ENCODE results near the gene CEP350.
"Not testable (repeated sequence)": the region's sequence is repeated elsewhere in the genome, so short reads cannot be mapped to it uniquely, and the experiment has no call there.

The CEP350 gene

DNA sequence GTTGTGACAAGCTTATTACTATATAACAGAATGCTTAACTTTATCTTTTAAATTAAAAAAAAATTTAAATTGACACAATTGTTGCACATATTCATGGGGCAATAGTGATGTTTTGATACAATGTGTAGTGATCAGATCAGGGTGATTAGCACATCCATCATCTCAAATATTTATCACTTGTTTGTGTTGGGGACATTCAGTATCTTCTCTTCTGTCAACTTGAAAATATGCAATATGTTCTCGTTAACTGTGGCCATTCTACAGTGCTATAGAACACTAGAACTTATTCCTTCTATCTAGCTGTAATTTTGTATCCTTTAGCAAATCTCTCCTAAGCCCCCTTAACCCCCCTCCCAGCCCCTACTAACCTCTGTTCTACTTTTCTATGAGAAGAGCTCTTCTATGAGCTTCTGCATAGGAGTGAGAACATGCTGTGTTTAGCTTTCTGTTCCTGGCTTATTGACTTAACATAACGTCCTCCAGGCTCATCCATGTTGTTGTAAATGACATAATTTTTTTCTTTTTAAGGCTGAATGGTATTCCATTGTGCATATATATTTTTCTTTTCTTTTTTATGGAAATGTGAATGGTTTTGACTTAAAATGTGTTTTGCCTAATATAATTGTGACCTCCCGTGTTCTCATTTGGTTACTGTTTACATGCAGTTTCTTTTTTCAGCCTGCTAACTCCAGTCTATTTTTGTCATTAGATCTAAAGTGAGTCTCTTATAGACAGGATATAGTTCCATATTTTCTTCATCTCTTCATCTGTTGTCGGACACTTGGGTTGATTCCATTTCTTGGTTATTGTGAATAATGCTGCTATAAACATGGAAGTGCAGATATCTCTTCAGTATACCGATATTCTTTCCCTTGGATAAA lies 23.8 kb downstream of the CEP350 start:
- no peak for DNase-seq (ENCODE audit: low read depth in 2 of 3, low spot score in 2 of 3)

DNA sequence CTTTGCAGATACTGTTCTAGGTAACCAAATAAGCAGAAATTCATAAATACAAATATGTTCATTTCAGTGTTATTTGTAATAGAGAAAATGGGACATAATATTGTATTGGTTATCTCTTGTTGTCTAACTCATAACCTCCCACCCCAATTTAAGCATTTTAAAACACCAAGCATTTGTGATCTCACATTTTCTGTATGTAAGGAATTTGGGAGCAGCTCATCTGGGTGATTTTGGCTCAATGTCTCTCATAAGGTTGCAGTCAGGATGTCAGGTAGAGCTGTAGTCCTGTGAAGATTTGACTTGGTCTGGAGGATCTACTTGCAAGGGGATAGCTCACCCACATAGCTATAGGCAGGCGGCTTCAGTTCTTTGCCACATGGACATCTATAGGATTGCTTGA lies 29.5 kb downstream of the CEP350 start:
- no peak for DNase-seq (ENCODE audit: low read depth in 2 of 3, low spot score in 2 of 3)

DNA sequence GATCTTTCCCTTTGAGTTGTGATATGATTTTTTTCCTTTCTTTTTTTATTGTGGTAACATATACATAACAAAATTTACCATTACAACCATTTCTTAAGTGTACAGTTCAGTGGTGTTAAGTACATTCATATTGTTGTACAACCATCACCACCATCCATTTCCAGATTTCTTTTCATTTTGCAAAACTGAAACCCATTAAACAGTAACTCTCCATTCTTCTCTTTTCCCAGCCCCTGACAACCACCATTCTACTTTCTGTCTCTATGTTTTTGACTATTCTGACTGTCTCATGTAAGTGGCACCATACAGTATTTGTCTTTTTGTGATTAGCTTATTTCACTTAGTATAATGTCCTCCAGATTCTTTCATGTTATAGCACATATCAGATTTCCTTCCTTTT lies 30.3 kb downstream of the CEP350 start:
- DNase-seq (ENCODE audit: low read depth in 2 of 3, low spot score in 2 of 3) = no peak

DNA sequence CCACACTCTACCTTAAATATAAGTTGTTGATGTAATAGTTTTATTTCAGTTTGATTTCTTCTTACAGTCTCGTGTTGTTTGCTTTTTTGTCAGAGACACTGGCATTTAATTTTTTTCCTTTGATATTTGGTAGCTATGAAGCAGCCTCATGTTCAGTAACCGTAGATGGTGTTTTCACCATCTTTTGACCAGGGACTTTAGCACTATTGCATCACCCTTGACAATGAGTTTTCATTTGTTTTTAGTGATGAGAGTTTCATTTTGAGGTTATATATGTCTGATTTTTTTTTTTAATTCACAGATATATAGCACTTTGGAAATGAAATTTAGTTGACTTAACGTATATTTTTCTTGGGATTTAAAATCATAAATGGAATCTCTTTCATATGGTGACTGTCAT lies 36.2 kb downstream of the CEP350 start:
- no peak for DNase-seq (ENCODE audit: low read depth in 2 of 3, low spot score in 2 of 3)

DNA sequence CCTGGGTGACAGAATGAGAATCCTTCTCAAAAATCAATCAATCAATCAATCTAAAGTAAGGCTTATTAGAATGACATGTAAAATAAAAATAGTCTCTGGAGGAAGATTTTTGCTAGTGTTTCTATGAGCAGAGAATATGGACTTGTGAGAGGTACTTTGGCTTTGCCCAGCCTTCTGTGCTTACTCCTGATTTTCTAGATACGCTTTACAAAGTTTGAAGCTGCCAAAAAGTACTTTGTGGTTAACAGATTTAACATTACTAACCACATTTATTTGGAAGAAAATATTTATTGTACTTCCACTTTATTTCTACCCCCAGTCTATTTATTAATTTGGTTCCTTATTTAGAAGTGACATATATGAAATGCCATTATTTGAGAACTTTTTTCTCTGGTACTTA lies 41.0 kb downstream of the CEP350 start:
- DNase-seq (ENCODE audit: low read depth in 2 of 3, low spot score in 2 of 3) = no peak

DNA sequence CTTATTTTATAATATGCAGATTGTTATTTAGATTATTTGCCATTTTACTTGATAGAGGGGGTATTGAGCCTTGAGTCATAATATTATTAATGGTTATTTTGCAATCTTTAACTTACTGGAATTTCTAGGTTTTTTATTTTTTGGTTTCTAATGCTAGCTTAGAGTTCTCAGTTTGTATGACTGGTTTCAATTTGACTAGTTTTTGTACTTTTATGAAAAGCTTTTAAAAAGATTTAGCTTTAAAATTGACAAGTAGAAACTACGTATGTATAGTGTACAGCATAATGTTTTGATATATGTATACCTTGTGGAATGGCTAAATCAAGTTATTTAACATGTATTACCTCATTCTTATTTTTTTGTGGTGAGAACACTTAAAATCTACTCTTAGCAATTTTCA lies 41.5 kb downstream of the CEP350 start:
- no peak for DNase-seq (ENCODE audit: low read depth in 2 of 3, low spot score in 2 of 3)

DNA sequence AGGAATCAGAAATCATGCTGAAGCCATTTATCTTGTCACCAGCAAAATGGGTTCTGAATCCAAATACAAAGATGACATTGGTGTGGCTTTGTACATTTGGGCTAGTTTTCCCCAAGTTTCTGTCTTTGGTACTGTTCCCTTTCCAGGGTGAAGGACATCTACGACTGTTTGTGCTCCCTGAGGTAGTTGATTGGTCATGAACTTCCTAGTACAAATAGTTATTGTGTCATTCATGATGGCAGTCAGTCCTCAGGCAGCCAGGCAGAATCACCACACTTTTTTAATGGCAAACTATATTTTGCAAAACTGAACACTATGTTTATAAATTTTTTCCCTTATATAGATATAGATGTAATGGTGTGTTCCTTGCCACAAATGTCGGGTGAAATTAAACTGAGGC lies 46.0 kb downstream of the CEP350 start:
- DNase-seq (ENCODE audit: low read depth in 2 of 3, low spot score in 2 of 3) = no peak

DNA sequence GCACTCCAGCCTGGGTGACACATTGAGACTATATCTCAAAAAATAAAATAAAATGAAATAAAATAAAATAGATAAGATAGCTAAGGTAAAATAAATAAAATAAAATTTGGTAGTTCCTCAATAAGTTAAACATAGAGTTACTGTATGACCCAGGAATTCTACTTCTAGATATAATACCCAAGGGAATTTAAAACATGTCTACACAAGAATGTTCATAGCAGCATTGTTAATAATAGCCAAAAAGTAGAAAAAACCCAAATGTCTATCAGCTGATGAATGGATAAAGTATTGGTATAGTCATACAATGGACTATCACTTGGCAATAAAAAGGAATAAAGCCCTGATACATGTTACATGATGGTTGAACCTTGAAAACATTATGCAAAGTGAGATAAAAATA lies 47.8 kb downstream of the CEP350 start:
- no peak for DNase-seq (ENCODE audit: low read depth in 2 of 3, low spot score in 2 of 3)

DNA sequence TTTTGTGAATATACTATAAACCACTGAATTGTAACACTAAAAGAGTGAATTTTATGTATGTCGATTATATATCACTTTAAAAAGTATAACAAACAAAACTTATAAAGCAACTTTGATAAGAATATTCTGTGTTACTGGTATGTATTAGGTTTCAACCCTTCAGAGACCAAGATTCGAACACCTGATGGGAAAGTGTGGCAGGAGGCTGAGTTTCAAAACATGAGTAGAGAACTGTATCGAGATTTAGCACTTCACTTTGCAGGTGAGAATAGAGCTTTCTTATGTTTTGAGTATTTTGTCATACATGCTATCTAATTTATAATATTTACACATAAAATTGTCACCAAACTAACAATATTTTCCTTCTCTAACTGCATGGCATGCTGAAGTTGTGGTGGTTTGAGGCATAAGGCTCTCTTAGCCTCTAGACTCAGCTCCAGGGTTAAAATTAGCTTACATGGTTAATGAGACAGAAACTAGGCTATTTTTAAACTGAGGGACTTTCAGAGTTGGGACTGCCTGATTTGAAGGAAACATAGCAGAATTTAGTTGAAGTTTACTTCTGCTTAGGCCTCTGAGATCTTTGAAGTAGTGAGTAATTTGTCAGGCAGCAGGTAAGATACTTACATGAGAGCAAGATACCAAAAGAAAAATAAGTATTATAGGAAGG lies 48.6 kb downstream of the CEP350 start:
- DNase-seq (ENCODE audit: low read depth in 2 of 3, low spot score in 2 of 3) = no peak

DNA sequence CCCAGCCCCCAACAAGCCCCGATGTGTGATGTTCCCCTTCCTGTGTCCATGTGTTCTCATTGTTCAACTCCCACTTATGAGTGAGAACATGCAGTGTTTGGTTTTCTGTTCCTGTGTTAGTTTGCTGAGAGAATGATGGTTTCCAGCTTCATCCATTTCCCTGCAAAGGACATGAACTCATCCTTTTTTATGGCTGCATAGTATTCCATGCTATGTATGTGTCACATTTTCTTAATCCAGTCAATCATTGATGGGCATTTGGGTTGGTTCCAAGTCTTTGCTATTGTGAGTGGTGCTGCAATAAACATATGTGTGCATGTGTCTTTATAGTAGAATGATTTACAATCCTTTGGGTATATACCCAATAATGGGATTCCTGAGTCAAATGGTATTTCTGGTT lies 52.2 kb downstream of the CEP350 start:
- not testable (repeated sequence) for DNase-seq (ENCODE audit: low read depth in 2 of 3, low spot score in 2 of 3)

DNA sequence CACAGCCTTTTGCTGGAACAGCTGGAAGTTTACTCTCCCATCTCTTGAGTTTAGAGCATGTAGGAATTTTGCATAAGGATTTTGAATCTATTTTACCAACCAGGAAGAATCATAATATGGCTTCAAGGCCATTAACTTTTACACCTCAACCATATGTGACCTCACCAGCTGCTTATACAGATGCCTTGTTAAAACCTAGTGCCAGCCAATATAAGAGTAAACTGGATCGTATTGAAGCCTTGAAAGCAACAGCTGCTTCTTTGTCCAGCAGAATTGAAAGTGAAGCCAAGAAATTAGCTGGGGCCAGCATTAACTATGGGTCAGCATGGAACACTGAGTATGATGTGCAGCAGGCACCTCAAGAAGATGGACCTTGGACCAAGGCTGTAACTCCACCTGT lies 65.4 kb downstream of the CEP350 start:
- DNase-seq (ENCODE audit: low read depth in 2 of 3, low spot score in 2 of 3) = no peak

DNA sequence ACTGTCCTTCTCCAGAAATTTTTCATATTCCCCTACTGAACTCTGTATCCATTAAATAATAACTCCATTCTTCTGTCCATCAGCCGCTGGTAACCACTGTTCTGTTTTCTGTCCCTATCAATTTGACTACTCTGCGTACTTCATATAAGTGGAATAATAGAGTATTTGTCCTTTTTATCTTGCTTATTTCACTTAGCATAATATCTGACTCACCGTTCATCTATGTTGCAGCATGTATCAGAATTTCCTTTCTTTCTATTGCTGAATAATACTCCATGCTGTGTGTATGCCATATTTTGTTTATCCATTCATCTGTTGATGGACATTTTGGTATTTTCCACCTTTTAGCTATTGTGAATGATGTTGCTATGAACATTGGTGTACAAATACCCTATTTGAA lies 71.9 kb downstream of the CEP350 start:
- DNase-seq (ENCODE audit: low read depth in 2 of 3, low spot score in 2 of 3) = no peak

DNA sequence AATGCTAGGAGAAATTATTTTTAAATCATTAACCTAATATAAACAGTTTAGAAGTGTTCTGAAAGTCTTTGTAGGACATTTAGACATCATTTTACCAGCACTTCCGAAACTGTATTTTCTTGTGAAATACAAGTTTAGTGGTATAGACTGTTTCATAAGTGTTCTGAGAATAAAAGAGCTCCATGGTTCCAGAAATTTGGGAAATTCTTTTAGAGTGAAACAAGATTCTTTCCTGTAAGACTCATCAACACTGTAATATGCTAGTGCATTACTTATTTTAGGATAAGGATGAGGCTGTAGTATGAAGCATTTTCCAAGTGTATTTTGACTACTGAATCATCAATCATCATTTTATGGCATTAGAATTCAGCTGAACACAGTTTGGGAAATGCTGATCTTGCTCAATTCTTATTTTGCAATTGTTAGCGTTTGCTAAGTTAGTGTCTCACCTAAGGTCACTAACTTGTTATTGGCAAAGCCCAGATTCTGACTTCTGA lies 73.4 kb downstream of the CEP350 start:
- no peak for DNase-seq (ENCODE audit: low read depth in 2 of 3, low spot score in 2 of 3)

DNA sequence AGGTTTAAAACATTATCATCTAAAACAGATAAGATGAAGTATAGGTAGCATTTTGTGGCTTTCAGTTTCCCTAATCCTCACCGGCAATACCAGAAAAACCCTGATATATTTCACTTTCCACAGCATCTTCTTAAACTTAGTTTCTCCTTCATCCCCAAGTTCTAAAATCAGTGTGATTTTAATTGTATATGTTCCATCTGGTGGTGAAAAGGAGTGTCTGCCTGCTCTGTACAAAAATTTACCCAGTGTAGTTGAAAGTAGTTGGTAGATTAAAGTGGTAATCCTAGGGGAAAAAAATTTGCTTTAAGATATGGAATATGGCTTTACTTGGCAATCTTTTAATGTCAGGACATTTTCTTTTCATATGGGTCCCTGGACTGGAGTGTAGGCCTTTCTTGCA lies 74.3 kb downstream of the CEP350 start:
- DNase-seq (ENCODE audit: low read depth in 2 of 3, low spot score in 2 of 3) = no peak

DNA sequence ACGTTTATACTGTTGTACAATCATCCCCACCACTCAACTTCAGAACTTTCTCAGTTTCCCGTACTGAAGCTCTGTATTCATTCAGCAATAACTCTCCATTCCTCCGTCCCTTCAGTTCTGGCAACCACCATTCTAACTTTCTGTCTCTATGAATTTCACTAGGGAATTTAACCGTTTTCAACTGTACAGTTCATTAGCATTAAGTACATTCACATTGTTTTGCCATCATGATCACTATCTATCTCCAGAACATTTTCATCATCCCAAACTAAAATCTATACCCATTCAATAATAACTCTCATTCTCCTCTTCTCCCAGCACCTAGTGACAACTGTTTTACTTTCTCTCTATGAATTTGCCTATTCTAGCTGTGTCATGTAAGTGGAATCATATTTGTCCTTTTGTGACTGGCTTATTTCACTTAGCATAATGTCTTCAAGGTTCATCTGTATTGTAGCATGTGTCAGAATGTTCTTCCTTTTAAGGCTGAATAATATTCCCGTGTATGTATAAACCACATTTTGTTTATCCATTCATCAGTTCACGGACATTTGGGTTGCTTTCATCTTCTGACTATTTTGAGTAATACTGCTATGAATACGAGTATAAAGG lies 75.0 kb downstream of the CEP350 start:
- DNase-seq (ENCODE audit: low read depth in 2 of 3, low spot score in 2 of 3) = no peak

DNA sequence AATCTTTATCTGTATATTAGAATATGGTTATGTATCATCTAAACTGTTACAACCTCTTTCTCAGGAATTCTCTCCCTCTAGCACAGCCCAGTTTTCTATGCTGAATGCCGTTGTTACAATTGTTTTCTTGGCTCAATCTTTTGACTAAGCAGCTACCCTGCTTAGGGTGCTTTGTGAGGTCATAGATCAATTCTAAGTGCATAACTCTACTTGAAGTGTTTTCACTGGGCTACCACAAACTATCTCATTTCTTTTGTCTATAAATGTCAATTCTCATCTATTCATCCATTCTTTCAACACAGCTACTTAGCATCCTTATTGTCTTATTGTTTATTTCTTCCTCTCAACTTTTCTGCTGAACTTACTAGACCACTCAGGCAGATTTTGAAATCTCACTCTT lies 77.1 kb downstream of the CEP350 start:
- DNase-seq (ENCODE audit: low read depth in 2 of 3, low spot score in 2 of 3) = no peak

DNA sequence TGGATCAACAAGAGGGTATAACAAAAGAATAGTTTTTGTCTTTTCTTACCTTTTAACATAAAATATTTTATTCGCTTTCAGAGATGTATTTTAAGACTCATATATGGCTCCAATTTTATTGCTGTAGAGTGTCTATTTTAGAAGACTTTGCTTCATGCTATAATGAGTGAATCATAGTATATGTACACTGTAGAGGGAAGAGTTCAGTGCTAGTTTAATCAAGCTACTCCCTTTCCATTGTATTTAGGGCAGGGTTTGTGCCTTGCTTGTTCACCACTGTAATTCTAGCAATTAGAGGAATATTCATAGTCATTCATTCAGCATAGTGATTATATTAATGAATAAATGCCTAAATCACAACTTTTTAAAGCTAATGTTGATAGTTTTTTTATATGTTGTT lies 78.8 kb downstream of the CEP350 start:
- no peak for DNase-seq (ENCODE audit: low read depth in 2 of 3, low spot score in 2 of 3)

DNA sequence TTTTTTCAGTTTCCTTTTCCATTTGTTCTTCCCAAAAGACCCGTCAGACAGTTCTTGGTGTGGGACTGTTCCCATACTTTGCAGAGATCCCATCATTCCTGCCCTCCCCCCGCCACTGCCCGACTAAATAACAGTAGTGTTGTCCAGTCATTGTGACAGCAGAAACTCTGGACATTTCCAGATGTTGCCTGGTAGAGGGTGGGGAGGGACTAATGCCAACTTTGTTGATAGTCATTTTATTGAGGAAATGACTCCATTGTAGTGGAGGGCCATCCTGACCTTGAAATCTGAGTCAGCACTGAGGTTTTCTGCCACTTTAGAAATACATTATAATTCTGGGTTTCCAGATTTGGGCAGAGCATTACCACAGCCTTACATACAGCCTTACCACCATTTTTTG lies 85.4 kb downstream of the CEP350 start:
- no peak for DNase-seq (ENCODE audit: low read depth in 2 of 3, low spot score in 2 of 3)

DNA sequence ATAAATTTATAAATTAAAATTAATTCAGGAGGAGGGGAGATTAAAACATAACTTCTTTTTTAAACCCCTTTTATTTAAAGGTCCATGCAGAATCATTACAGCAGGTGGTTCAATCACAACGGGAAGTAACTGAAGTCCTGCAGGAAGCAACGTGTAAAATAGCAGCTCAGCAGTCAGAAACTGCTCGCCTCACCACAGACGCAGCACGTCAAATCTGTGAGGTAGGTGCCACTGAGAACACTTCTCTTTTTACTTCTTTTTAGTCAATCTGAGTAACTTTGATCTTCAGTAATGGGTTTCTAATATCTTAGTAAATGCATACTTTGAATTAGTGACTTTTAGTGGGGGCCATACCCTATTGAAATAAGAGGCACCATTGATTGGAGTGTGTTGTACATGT lies 87.0 kb downstream of the CEP350 start:
- DNase-seq (ENCODE audit: low read depth in 2 of 3, low spot score in 2 of 3) = no peak

DNA sequence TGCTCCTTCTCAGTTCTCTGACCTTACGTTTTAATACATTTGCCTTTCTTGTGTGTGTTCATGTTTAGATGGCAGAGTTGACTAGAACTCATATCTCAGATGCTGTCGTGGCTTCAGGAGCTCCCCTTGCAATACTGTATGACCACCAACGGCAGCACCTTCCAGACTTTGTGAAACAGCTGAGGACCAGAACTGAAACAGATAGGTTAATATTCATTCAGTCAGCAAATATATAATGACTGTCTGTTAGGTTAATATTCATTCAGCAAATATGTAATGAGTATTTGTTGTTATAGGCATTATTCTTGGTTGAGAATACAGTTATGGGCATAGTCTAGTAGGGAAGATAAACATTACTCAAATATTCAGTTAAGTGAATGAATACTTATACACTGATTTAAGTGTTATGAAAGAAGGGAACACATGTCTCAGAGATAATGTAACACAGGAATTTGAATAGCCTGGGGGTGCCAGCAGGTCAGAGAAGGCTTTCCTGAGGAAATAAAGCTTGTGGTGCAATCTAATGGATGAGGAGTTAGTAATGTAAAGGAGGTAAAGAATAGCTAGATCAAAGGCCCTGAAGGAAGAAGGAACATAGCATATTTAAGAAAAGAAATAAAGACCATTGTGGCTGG lies 88.5 kb downstream of the CEP350 start:
- no peak for DNase-seq (ENCODE audit: low read depth in 2 of 3, low spot score in 2 of 3)

DNA sequence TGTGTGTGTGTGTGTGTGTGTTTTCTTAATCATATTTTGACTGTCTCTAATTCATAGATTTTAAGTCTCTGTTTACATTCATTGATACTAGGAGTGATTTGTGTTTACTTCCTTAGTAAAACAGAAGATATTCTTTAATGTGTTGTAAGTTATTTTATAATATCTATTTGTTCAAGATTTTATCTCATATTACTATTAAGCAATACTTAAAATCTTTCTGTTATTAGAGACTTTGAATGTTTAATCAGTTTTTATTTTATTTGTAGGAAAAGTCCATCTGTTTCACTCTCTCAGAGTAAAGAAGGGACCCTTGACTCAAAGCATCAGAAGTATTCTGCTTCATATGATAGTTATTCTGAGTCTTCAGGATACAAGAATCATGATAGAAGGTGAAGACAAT lies 89.2 kb downstream of the CEP350 start:
- no peak for DNase-seq (ENCODE audit: low read depth in 2 of 3, low spot score in 2 of 3)

DNA sequence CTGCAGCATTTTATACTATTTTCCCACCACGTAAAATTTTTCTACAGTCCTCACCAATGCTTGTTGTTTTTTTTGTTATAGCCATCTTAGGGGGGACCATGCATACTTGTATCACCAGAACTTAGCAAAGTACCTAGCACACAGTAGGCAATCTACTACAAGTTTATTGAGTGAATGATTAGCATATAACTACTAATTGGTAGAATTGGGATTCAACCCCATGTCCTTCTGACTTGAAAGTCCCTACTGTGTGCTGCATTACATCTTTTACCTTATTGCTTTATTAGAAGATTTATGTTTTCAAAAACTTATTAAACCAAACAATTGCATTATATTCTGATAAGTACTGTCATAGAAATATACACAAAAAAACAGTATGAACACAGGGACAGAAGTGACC lies 92.1 kb downstream of the CEP350 start:
- no peak for DNase-seq (ENCODE audit: low read depth in 2 of 3, low spot score in 2 of 3)

Measured in activated CD8-positive, alpha-beta memory T cell treated with anti-CD3 and anti-CD28 coated beads for 48 hours (primary cell).